ENCODE results near the gene PAK6.

The PAK6 gene

DNA sequence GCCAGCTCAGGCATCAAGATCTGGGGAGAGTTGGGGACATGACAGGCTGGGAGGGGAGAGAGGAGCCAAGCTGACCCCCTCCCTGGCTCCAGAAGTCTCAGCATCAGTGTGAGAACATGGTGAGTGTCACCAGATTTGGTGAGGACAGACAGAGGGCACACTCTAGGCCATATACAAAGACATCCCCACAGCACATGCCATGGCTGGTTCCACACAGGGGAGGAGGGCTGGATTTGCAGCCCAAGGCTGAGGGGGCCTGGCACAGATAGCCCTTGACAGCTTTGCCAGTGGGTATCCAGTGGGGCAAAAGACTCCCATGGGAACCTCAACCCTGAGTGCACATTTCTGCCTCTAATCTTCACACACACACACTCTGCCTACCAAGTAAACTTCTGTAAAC, 54.1 kb downstream of the PAK6 start:
- DNase-seq (ENCODE audit: low spot score): no peak

DNA sequence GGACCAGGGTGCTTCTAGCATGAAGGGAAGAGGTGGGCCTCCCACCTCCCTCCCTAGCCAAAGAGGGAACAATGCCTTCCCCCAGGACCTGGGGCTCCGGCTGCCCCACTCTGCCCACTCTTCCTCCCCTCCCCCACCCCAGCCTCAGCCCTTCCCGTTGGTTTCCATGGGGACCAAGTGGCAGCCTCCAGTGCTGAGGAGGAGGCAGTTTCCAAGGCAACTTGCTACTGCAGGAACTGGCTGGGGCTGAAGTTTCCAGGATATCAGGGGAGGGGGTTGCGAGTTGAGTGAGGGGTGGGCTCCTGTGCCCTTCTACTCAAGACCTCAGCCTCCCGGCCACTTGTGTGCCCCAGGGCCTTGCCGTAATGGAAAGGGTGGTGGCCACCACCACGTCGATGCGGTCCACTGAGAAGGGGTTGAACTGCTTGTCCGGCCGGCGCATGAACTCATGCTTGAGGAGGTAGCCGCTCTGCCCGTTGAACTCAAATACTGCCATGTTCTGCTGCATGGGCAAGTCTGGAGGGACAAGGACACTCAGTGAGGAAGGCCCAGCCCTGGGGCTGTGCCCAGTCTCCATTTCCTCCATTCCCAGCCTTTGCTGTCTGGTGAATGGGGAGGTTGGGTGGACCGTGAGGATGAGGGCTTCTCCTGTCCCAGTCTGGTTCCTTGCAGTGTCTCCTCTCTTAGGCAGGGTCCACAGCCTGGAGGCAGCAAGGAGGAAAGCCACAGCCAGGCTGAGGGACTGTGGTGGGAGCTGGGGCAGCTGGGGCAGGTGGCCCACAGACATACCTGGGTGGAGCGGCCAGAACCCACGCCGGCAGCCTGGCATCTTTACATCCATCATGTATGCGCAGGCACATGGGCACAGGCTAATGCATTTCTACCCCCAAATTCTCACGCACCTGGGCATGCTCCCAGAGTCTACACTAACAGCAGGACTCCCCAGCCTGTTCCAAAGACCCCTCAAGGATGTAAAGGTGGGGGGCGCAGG, 55.3 kb downstream of the PAK6 start:
- no peak for DNase-seq (ENCODE audit: low spot score)

DNA sequence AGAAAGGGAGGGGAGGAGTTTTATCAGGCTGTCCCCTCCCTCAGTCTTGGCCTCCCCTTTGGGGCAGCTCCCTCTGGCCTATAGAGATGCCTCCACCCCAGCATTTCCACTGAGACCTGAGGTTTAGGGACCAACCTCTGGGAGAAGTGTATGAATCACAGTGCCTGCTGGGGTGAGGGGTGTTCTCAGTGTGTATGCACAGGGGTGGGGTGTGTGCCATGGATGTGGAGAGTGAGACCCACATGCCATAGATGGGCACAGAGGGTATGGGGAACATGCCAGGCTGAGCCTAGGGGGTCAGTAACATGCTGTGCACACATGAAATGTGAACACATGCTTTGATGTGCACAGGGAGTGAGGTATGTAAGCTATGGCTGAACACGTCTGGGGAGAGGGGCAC, 56.4 kb downstream of the PAK6 start:
- no peak for DNase-seq (ENCODE audit: low spot score)

DNA sequence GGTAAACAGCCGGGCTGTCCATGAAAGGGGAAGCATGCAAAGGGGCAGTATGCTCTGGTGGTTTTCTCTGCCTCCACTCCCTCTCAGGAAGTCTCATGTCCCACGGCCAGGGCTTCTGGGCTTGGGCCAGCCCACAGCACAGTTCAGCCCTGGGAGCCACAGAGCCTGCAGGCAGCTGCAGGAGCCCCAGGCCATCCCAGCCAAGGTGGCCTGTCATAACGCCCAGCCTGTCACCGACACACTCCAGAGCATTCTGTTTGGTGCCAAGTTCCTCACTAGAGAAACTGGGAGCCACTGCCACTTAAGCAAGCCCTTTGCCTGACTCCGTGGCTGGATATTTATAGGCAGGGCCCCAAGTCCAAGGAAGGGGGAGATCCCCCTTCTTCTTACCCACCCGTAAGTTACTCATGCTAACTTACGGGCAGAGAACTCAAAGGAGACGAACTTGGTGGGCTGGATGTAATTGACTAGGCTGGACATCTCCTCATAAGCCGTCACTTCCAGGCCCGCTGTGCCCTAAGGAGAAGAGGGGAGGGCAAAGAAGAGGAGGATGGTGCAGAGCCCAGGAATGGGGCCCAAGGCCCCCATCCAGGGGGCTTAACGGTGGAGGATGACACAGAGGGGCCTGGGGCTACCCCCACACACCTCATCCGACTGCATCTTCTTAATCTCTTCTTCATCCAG, 57.2 kb downstream of the PAK6 start:
- no peak for DNase-seq (ENCODE audit: low spot score)

DNA sequence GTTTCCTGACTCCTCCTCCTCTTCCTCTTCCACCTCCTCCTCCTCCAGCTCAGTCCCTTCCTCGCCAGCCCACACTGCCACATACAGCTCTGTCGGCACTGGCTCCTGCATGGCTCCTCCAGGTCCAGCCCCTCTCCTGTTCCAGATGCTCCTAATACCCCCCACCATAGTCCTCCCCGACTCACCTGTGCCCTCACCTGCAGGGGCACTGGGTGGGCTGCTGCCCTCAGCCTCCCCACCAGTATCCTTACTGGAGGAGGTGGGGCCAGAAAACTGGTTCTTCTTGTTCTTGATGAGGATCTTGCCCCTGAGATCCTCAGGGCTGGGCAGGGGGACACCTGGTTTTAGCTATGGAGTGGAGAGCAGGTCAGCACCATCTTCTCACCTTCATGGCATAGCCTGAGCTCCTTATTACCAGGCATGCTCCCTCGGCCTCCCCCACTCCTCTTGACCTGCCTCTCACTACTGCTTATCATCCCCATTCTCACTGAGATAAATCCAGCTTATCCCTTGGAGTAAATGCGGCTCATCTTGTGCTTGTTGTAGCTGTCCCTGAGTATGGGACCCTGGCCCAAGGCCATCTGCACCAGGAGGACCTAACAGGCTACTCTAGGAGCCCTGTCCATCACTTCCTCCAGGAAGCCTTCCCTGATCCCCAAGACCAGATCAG, 57.8 kb downstream of the PAK6 start:
- no peak for DNase-seq (ENCODE audit: low spot score)

DNA sequence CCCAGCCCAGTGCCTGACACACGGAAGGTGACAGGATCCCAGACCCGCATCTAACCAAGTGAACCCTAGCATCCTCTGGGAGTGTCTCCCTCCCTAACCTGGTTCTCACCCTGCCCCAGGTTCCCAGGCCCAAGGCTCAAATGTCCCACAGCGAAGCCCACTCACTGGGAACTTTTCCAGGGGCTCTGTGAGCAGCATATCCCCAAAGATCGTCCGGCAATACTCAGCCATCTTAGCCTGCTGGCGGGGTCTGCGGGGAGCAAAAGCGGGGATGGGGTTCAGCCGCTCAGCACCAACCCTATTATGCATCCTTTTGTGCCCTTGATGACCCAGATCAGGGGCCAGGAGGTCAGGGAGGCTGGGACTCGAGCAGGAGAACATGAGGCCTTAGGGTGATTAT, 58.5 kb downstream of the PAK6 start:
- DNase-seq (ENCODE audit: low spot score): no peak

DNA sequence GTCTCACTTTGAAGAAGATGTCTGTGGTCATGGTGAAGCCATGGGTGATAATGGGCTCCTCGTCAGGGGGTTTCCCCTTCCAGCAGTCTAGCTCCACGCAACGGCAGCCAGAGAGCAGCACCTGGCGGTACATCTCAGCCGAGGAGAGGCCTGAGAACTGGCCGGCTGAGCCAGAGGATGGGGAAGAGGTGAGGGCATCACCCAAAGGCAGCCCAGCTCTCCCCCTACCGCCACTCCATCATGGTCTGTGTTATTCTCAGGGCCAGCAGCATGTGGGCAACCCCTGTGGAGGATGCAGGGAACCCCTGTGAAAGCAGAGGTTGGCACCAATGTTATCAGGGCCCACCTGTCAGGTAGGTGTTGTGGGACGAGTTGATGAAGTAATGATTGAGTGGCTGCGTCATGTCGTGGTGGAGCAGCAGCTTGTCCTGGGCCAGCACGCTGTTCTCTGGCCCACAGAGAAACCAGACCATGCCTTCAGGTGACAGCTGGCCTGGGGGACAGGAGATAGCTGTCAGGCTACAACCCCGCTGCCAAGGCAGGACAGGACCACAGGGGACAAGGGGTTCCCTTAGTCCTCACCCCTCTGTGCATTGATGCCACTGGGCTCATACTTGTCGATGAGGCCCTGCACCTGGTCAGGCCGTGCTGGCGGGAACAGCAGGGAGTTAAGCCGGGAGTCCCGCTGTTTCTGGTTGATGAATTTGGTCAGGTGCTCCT, 59.5 kb downstream of the PAK6 start:
- no peak for DNase-seq (ENCODE audit: low spot score)

DNA sequence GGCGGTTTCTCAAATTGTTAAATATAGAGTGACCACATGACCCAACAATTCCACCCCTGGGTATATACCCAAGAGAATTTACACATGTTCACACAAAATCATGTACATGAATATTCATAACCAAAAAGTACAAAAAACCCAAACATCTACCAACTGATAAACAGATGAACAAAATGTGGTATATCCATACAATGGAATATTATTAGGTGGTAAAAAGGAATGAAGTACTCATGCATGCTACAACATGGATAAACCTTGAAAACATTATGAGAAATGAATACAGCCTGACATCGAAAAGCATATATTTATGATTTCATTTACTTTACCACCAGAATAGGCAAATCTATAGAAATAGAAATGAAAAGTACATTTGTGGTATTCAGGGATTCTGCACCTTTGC, 61.5 kb downstream of the PAK6 start:
- no peak for DNase-seq (ENCODE audit: low spot score)

DNA sequence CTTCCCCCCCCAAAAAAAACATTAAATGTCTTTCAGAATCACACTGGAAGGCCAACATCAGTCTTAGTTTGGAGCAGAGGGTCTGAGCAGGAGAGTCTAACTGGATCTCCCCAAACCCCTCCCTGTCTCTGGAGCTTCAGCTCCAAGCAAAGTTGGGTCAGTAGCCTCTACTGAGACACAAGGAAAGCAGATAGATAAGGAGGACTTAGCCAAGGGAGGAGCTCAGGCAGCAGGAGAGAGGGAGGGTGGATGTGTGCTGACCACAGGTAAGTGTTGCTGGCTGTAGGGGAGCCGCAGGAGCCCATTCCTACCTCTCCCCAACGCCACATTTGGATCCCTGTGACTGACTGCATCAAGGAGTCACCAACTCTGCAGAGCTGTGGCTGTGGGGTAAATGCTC, 61.9 kb downstream of the PAK6 start:
- DNase-seq (ENCODE audit: low spot score): no peak

DNA sequence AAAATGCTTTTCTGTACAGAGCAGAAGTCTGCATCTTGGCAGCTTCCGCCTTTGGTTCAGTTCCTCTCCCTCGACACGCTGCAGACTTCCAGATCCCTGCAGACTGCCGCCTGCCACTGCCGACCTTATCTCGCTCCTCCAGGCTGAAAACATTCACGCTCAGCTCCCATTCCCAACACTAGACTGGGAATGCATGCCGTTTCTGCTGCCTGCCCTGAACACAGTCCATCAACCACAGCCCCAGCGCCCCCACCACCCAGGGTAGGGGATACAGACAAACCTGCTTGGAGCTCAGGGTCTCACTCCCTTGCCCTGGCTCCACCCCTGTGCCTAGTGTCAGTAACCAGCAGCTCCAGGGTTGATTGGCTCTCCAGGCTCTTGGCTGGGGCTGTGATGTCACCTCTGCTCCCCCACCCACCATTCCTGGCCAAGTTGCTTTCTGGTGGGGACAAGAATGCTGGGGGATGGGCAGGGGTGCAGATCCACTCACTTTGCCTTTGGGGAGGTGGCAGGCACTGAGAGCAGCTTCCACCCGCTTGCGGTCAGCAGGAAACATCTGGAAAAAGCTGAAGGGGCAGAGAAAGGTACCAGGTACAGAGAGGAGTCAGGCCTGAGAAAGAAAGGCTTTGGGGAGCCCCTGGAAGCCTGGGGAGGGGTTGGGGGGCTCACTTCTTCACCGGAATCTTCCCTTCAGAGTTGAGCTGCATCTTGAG, 62.8 kb downstream of the PAK6 start:
- no peak for DNase-seq (ENCODE audit: low spot score)

DNA sequence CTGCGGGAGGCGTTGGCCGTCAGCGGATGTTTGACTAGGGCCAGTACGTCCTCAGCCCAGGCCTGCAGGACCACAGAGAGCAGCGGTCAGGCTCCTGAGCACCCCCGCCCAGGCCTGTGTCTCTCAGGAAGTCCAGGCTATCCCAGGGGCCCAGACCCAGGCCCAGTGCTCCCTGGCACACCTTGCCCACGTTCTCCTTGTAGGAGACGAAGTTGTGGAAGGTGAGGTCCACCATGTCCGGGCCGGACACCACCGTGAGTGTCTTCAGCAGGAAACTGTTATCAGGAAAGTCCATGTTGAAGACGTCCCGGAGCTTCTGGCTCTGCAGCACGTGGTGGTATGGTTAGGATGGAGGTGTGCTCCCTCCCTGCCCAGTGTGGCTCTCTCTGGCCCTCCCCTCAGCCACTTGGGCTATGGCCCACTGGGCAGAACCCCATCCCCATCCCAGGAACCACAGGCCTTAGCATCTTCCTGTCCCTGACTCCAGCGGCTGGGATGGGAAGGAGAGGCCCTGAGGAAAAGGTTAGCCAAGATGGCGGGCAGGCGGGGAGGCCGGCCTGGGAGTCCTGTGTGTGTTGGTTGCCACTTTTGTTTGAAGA, 63.5 kb downstream of the PAK6 start:
- no peak for DNase-seq (ENCODE audit: low spot score)

DNA sequence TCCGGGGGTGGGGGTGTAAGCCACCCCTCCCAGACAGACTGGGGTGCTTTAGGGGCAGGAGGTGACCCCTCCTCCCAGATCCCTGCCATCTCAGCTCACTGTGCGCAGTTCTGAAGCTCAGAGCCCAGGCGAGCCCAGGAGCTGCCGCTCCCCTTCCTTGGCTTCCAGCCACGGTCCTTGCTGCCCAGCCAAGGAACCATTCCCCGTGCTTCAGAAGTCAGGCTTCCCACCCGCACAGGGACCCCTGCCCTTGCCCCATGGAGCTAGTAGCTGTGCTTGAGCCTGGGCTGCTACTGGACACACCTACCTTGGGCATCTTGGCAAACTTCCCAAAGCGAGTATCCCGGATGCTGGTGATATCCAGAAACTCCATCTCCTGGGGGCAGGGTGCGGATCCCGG, 64.1 kb downstream of the PAK6 start:
- no peak for DNase-seq (ENCODE audit: low spot score)

DNA sequence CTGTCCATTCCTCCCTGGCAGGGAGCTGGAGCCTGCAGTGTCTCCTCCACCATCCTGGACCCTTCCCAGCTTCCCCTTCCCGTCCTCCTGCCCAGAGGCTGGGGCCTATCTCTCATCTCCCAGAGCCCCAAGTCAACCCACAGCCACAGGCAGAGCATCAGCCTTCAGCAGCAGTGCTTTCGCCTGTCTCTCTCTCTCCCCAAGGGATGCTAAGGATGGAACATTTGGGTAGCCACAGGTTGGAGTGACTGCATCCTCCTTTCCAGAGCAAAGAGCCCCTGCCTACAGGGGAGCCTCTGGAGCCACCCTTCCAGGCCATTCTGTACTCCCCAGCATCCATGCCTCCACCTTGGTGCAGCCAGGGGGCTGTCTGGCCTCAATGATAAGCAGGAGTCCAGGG, 64.7 kb downstream of the PAK6 start:
- no peak for DNase-seq (ENCODE audit: low spot score)

DNA sequence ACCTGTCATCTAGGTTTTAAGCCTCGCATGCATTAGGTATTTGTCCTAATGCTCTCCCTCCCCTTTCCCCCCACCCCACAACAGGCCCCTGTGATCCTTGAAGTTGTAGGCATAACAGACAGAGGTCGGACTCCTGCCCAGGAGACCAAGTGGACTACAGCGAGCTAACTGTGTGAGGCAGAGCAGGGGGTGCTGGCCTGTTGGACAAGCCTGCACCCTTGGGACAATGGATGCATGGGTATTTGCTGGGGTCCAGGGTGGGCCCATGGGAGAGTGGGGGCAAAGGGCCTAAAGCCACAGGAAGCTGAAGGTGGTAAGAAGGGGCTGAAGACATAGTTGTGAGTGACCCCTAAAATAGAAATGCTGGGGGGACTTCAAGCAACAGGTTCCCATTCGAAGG, 66.4 kb downstream of the PAK6 start:
- no peak for DNase-seq (ENCODE audit: low spot score)

DNA sequence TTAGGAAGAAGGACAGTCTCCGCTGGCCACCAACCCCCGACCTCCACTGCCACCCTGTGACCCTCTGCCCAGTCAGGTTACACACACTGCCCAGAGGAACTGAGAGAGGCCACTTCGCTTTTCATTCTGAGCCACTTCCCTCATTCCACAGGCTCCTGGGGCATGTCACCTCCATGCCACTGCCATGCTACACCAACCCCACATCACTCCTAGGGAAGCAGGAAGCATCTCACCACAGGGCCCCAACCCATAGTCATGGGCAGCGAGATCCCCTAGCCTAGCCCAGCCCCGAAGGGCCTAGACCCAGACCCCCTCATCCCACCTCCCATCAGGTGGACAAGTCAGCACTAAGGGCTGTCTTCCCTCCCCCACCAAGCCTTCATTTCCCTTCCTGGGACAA, 67.5 kb downstream of the PAK6 start:
- DNase-seq (ENCODE audit: low spot score): no peak

DNA sequence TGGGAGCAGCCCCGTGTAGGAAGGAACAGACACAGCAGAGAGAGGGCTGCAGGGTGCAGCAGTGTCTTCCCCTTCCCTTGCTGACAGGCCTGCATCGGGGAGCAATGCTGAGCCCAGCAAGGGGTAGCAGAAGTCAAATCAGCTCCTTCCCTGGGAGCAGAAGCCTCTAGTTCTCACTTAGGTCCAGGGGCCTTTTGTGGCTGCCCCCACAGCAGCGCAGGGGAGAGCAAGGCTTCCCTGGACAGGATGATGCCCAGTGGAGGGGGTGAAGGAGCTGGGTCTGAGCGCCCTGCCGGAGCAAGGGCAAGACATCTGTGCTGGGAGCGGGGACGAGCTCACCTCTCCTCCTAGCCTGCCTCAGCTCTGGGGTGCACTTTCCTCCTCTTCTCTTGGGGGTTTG, 68.0 kb downstream of the PAK6 start:
- DNase-seq (ENCODE audit: low spot score): no peak

DNA sequence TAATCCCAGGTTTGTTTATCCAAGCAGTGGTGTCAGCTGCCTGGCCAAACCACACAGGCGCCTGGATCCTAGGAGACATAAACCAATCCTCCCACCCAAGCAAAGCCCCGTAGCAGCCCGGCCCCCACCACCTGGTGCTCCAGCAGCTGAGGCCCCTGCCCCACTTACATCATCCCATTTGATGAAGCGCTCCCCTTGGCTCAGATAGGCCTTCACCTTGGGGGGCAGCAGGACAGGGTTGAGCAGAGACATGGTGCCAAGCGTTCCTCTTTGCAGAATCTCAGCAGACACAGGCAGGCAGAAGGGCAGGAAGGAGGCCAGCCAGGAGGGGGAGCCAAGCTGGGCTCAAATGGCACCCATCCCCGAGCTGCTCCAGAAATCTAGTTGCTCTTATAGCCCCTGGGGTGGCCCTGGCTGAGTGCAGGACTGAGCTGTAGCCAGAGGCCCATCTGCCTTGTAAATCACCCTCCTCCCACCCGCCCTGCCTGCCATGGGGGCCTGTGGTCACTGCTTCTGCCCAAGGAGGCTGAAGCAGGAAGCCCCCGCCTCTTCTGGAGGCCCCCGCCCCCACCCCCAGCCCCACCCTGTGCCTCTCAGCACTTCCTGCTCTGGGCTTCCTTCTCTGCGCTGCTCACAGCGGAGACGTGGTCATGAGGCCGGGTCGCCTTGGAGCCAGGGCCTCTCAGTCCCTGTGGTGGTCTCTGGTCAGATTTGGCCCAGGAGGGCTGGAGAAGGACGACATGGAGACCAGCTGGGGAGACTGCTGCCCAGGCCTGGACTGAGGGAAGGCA, 68.8 kb downstream of the PAK6 start, which contains the start of gene PLCB2:
PLCB2 (minus strand) TSS at position 515 of the 791 bp plus-strand sequence; CDS start at position 252, 263 bp downstream.
- DNase-seq (ENCODE audit: low spot score): no peak

DNA sequence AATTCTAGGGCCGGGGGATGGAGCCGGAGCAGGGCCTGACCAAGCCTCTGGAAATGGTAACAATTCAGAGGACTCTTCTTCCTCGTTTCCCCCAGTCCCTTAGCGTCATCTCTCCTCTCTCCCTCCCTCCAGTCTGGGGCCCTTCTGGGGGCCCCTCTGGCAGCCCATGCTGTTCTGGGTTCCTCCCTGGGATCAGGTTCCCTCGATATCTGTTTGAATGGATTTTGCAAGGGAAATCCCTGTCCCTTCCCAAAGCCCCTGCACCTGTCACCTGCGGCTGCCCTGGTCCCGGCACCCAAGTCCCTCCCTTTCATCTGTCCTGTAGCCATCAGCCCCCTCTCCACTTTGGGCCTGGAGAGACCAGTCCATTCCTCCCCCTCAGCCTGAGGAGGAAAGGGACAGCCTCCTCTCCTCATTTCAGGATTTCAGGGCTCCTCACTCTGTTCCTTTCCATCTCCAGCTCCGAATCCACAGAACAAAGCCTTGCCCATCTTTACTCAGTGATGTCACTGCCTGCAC, 70.5 kb downstream of the PAK6 start:
- DNase-seq (ENCODE audit: low spot score): no peak

DNA sequence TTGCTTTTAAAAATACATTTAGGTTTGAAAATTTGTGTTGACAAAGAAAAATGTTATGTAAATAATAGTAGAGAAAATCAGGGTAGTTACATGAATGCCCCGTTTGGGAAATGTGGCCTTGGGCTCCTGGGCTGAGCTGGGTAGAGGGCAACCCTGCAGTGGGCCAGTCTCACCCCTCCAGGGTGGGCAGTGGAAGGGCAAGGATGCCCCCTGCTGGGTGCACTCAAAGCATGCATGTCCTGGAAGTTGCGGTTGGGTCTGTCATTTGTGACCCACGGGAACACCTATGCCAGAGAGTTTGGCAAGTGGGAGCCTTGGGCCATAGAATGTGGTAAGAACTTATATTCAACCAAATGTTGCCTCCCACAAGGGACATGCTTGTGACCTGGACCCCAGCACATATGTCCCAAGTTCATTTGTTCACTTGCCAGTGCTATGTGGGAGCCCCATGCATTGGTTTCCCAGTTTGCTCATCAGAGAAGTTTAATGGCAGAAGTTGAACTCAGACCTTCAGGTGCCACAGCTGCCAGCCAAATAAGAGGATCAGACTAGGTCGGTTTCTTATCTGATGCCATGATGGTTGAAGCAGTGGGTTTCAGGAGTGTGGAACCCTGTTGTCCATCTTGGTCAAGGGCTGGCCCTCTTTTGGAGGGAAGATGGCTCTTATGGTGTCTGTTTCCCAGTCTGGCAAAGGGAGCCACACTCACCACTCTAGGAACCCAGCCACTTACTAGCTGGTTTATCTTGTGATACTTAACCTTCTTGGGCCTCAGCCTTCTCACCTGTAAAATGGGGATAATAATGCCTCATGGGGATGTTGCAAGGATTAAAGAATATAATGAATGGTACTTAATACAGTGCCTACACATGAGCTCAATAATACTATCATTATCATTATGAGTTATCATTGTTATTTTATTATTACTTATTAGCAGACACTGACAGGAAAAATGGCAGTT, 71.4 kb downstream of the PAK6 start:
- peak; percentile 56 for DNase-seq (ENCODE audit: low spot score)

Measured in HuH-7.5 (cell line).